HL-60 (cell line): ENCODE measurements around the gene STUM.

Experiments
- DNase-seq, 2 experiments: peaks; one replicate each; pipeline ENCODE4 v3.0.0-alpha.2; 2010 to 2020; ENCODE audit warnings: low read depth in 1 of 2, low spot score in 1 of 2
- H3K27ac ChIP-seq: fragments of 250-450 bp; sonication (Bioruptor Pico); replicated peaks from 2 replicates; pipeline ENCODE4 v1.5.1; 2020; ENCODE audit warnings: mild to moderate bottlenecking, moderate library complexity
- H3K27me3 ChIP-seq: fragments of 250-450 bp; sonication (Bioruptor Pico); 2 replicates; pipeline ENCODE4 v1.5.1; 2021; ENCODE audit warnings: mild to moderate bottlenecking, moderate library complexity; ENCODE audit not compliant: insufficient read depth, poor library complexity, severe bottlenecking
- H3K4me3 ChIP-seq: replicated peaks from 2 replicates; pipeline ENCODE4 v1.5.1; 2011; ENCODE audit warnings: mild to moderate bottlenecking, control low read depth, low read length; ENCODE audit not compliant: insufficient read depth
- GABPA ChIP-seq: IDR thresholded peaks from 2 replicates; pipeline ENCODE4 v1.6.1; 2012; ENCODE audit warnings: low read depth
- POLR2AphosphoS5 ChIP-seq: IDR thresholded peaks from 2 replicates; pipeline ENCODE4 v1.6.1; 2012; ENCODE audit warnings: low read depth
- REST ChIP-seq: IDR thresholded peaks from 2 replicates; pipeline ENCODE4 v1.6.1; 2012; ENCODE audit warnings: low read depth; ENCODE audit not compliant: insufficient replicate concordance
- SPI1 ChIP-seq: IDR thresholded peaks from 2 replicates; pipeline ENCODE4 v1.6.1; 2012; ENCODE audit warnings: low read depth, mild to moderate bottlenecking, borderline replicate concordance
- TF ChIP-seq, protein P1 (sequence below): IDR thresholded peaks from one replicate; pipeline ENCODE4 v1.5.1; 2011; ENCODE audit warnings: low read length, control low read depth, inconsistent platforms; ENCODE audit not compliant: insufficient read depth

The STUM gene

DNA sequence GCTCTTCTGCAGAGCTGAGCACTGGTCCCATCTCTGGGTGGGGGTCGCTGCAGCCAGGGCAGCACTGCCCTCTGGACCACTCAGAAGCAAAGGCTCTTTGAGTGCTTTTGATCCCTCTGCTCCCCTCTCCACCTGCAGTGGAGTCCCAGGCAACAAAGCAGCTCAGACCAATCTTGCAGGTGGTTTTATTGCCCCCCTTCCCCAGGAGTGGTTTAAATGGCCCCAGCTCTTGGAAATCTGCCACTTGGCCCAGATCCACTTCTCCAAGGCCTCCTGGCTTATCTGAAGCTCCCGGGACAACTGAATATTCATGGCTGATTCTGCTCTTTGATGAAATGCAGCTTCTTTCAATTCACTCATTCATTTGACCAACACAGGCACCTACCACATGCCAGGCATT, 2.7 kb downstream of the STUM start:
- DNase-seq: no peak
- Histone ChIP-seq H3K27me3 (peaks cover 67% of the 10 kb centered on the region), H3K27ac (no peak overlapping the region), H3K4me3 (no peak overlapping the region)
- no peak for TF ChIP-seq GABPA
- TF ChIP-seq, protein P1, sequence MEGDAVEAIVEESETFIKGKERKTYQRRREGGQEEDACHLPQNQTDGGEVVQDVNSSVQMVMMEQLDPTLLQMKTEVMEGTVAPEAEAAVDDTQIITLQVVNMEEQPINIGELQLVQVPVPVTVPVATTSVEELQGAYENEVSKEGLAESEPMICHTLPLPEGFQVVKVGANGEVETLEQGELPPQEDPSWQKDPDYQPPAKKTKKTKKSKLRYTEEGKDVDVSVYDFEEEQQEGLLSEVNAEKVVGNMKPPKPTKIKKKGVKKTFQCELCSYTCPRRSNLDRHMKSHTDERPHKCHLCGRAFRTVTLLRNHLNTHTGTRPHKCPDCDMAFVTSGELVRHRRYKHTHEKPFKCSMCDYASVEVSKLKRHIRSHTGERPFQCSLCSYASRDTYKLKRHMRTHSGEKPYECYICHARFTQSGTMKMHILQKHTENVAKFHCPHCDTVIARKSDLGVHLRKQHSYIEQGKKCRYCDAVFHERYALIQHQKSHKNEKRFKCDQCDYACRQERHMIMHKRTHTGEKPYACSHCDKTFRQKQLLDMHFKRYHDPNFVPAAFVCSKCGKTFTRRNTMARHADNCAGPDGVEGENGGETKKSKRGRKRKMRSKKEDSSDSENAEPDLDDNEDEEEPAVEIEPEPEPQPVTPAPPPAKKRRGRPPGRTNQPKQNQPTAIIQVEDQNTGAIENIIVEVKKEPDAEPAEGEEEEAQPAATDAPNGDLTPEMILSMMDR: no peak
- TF ChIP-seq POLR2AphosphoS5: no peak
- TF ChIP-seq REST: no peak
- TF ChIP-seq SPI1: no peak

DNA sequence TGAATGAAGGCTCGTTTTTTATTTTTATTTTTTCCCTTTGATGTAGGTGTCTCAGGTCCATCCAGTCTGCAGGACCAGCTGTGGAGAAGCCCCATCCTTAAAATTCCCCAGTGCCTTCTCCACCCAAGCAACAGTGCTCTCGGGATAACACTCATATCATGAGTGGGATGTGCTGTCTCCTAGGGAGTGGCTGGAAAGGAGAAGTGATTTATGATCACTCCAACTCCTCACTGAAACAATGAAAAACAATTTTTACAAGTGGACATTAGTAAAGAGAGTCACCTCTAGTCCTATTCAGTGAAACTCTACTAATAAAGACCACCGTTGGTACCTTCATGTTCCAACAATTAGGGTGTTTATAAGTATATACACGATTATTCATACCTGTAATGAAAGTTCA, 3.5 kb downstream of the STUM start:
- TF ChIP-seq SPI1 (no peak), POLR2AphosphoS5 (no peak), GABPA (no peak), REST (no peak)
- TF ChIP-seq, protein P1: no peak
- no peak overlapping the region for H3K4me3 ChIP-seq
- H3K27ac ChIP-seq: no peak overlapping the region
- peaks cover 68% of the 10 kb centered on the region for H3K27me3 ChIP-seq
- no peak for DNase-seq

GRCh38 chr1:226553266-226553923, 4.8 kb downstream of the STUM start:
- H3K27me3 ChIP-seq: peaks cover 58% of the 10 kb centered on the region

More at GRCh38 chr1:226553266-226553923, 4.8 kb downstream of the STUM start:
- H3K4me3 ChIP-seq: no peak overlapping the region
- no peak for DNase-seq
- no peak overlapping the region for H3K27ac ChIP-seq
- TF ChIP-seq, protein P1: no peak
- TF ChIP-seq SPI1: no peak
- no peak for TF ChIP-seq POLR2AphosphoS5
- TF ChIP-seq GABPA: no peak
- no peak for TF ChIP-seq REST
